PC-9 (cell line): Measurements from ENCODE around the gene DIP2C. TPM values are rescaled to one million over a fixed set of nuclear protein-coding genes. Genes with fewer than 3 reads are reported as not detected.

ENCODE experiments used
- BruUV-seq: library from RNA; stranded (reverse); fragments of 400-500 nt; replicated peaks from 2 replicates; lab custom pipeline; 2021; lab: Mats Ljungman, UMichigan
- CTCF ChIA-PET: fragments of 300-600 bp; sonication (Branson Sonifier 250); formaldehyde crosslinking; loops from one replicate; lab custom pipeline; 2022; ENCODE audit warnings: antibody characterized with exemption; lab: Charles Lee
- POLR2A ChIA-PET: fragments of 300-600 bp; sonication (Branson Sonifier 250); formaldehyde crosslinking; loops from one replicate; lab custom pipeline; 2022; ENCODE audit warnings: antibody characterized with exemption; ENCODE audit not compliant: unreplicated experiment; lab: Charles Lee
- DNase-seq, 2 experiments: peaks; one replicate each; pipeline versions ENCODE4 v3.0.0 to v3.0.0-alpha.2; 2015 to 2022; ENCODE audit warnings: mixed read lengths in 1 of 2
- H2AFZ ChIP-seq: fragments of 200-600 bp; sonication (generic); 2 replicates; pipeline ENCODE4 v1.8.1; 2017; ENCODE audit warnings: antibody characterized with exemption
- H3F3A ChIP-seq: fragments of 200-600 bp; sonication (generic); 2 replicates; pipeline ENCODE4 v1.8.1; 2017; ENCODE audit warnings: antibody characterized with exemption, mild to moderate bottlenecking, low read depth; ENCODE audit not compliant: insufficient read depth
- H3K27ac ChIP-seq: fragments of 200-600 bp; sonication (generic); 2 replicates; pipeline ENCODE4 v1.6.1; 2016; ENCODE audit warnings: mixed run types
- H3K27me3 ChIP-seq: fragments of 200-600 bp; sonication (generic); 2 replicates; pipeline ENCODE4 v1.6.1; 2016; ENCODE audit warnings: low read depth, mixed run types; ENCODE audit not compliant: insufficient read depth
- H3K36me3 ChIP-seq: fragments of 200-600 bp; sonication (generic); 2 replicates; pipeline ENCODE4 v1.6.1; 2016; ENCODE audit warnings: low read depth, mixed run types
- H3K4me1 ChIP-seq: fragments of 200-600 bp; sonication (generic); replicated peaks from 2 replicates; pipeline ENCODE4 v1.6.1; 2016; ENCODE audit warnings: mixed run types; ENCODE audit not compliant: insufficient read depth
- H3K4me2 ChIP-seq: fragments of 200-600 bp; sonication (generic); 2 replicates; pipeline ENCODE4 v1.6.1; 2017; ENCODE audit warnings: mixed run types
- H3K4me3 ChIP-seq: fragments of 200-600 bp; sonication (generic); 2 replicates; pipeline ENCODE4 v1.6.1; 2016; ENCODE audit warnings: mixed run types
- H3K79me2 ChIP-seq: fragments of 200-600 bp; sonication (generic); 2 replicates; pipeline ENCODE4 v1.6.1; 2017; ENCODE audit warnings: low read depth, mixed run types
- H3K9me2 ChIP-seq: fragments of 200-600 bp; sonication (generic); 2 replicates; pipeline ENCODE4 v1.8.1; 2017; ENCODE audit warnings: mild to moderate bottlenecking; ENCODE audit not compliant: insufficient read depth
- H3K9me3 ChIP-seq: fragments of 200-600 bp; sonication (generic); 2 replicates; pipeline ENCODE4 v1.8.1; 2016; ENCODE audit warnings: low read depth; ENCODE audit not compliant: insufficient read depth
- H4K20me1 ChIP-seq: fragments of 200-600 bp; sonication (generic); 2 replicates; pipeline ENCODE4 v1.8.1; 2017; ENCODE audit not compliant: insufficient read depth
- EZH2 ChIP-seq: fragments of 200-600 bp; sonication (generic); IDR thresholded peaks from 2 replicates; pipeline ENCODE4 v1.8.0; 2017; ENCODE audit warnings: antibody characterized with exemption, low read depth
- intact Hi-C: fragments of 100-400 bp; cut with micrococcal nuclease; formaldehyde crosslinking; loops from one replicate; pipeline ENCODE4 v1.10.0; 2022; ENCODE audit not compliant: unreplicated experiment
- total RNA-seq: library from RNA; stranded (reverse); gene quantifications from 2 replicates; pipeline ENCODE4 v1.2.3, GENCODE V29; 2021
- TF ChIP-seq, protein P1 (sequence below): fragments of 200-600 bp; sonication (generic); conservative IDR thresholded peaks from 2 replicates; pipeline ENCODE4 v1.6.1; 2017; ENCODE audit warnings: mixed run types, antibody characterized with exemption, mild to moderate bottlenecking, moderate library complexity

The DIP2C gene
- total RNA-seq, 1 experiment from 2014 or later: 0.83 TPM

DNA sequence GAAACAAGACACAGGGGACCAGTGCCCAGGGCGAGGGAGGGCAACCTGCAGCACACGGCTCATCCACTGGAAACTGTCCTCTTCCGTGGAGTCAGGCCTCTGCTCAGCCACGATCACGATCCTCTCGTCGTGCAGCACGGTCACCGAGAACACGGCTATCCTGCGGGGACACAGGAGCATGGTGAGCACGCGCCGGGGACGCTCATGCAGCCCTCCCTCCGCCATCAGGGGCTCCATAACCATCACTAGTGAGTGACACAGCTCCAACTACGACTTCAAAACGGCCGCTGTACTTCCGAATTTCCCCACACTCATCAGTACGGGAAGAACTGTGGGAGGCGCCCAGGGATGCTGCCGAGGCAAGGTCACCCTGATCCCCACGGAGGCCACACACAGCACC, 326.3 kb downstream of the DIP2C start:
- no peaks in the 10 kb centered on the region for H3K9me2 ChIP-seq
- no peaks in the 10 kb centered on the region for H4K20me1 ChIP-seq
- H3K4me2 ChIP-seq: no peak overlapping the region
- no peaks in the 10 kb centered on the region for H3K4me1 ChIP-seq
- H2AFZ ChIP-seq: no peak overlapping the region
- no peaks in the 10 kb centered on the region for H3K79me2 ChIP-seq
- H3K9me3 ChIP-seq: no peaks in the 10 kb centered on the region
- no TSS peak for BruUV-seq
- H3K27me3 ChIP-seq: peaks cover 70% of the 10 kb centered on the region
- CTCF ChIA-PET: no interaction called here
- no peak overlapping the region for H3K27ac ChIP-seq
- DNase-seq: no peak
- no peaks in the 10 kb centered on the region for H3K36me3 ChIP-seq
- intact Hi-C loops: no loop called here
- H3K4me3 ChIP-seq: no peak overlapping the region
- no peak for TF ChIP-seq EZH2
- TF ChIP-seq, protein P1, sequence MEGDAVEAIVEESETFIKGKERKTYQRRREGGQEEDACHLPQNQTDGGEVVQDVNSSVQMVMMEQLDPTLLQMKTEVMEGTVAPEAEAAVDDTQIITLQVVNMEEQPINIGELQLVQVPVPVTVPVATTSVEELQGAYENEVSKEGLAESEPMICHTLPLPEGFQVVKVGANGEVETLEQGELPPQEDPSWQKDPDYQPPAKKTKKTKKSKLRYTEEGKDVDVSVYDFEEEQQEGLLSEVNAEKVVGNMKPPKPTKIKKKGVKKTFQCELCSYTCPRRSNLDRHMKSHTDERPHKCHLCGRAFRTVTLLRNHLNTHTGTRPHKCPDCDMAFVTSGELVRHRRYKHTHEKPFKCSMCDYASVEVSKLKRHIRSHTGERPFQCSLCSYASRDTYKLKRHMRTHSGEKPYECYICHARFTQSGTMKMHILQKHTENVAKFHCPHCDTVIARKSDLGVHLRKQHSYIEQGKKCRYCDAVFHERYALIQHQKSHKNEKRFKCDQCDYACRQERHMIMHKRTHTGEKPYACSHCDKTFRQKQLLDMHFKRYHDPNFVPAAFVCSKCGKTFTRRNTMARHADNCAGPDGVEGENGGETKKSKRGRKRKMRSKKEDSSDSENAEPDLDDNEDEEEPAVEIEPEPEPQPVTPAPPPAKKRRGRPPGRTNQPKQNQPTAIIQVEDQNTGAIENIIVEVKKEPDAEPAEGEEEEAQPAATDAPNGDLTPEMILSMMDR: no peak
- no peaks in the 10 kb centered on the region for H3F3A ChIP-seq
- POLR2A ChIA-PET: interaction anchor here (0.6 kb wide), 1 partner anchor 35 kb away, joined by 7 read pairs; no protein-coding TSS in a partner anchor

DNA sequence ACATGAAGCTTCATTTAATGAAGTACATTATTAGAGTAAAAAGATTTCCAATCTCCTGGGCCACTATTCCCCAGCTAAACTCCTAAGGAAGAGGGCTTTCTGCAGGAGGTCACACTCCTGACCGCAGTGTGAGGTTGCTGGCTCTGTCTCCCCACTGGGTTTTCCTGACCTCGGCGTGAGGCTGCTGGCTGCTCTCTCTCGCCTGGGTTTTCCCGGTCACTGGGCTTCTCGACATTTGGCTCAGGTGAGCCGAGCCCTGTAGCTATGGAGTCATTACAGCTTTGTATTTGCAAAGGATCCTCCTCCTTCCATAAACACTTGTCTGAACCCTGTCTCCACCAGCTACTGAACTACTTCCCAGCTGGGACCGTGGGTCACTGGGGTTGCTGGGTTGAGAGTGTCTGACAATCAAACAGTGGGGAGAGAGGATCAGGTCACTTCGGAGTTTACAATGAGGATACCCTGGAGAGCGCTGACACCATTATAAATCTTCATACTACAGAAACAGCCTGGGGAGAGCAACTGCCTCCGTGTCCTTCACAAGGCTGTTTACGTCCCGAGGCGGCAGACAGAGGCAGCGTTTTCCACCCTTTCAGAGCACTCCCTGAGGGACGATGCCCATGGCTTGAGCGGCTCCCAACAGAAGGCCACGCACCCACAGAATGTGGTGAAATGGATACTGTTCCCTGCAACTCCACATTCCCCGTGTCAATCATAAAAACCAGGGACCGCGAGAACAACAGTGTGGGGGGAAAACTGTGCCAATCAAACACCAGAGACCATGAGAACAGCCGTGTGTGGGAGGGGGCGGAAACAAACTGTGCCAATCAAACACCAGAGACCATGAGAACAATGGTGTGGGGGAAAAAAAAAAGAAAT, 328.0 kb downstream of the DIP2C start:
- H3K4me3 ChIP-seq: no peak overlapping the region
- H3K4me2 ChIP-seq: no peak overlapping the region
- no peaks in the 10 kb centered on the region for H3F3A ChIP-seq
- H3K9me3 ChIP-seq: no peaks in the 10 kb centered on the region
- no peaks in the 10 kb centered on the region for H3K36me3 ChIP-seq
- H3K9me2 ChIP-seq: no peaks in the 10 kb centered on the region
- intact Hi-C loops: no loop called here
- H4K20me1 ChIP-seq: no peaks in the 10 kb centered on the region
- TF ChIP-seq, protein P1: no peak
- no peak for TF ChIP-seq EZH2
- no peak overlapping the region for H2AFZ ChIP-seq
- H3K4me1 ChIP-seq: no peaks in the 10 kb centered on the region
- DNase-seq: no peak
- ChIA-PET POLR2A (no interaction called here), CTCF (interaction anchor here (0.6 kb wide), 1 partner anchor 23 kb away, joined by 4 read pairs; no protein-coding TSS in a partner anchor)
- BruUV-seq: no TSS peak
- peaks cover 86% of the 10 kb centered on the region for H3K27me3 ChIP-seq
- no peak overlapping the region for H3K27ac ChIP-seq
- no peaks in the 10 kb centered on the region for H3K79me2 ChIP-seq

- CTCF ChIA-PET: interaction anchor here (0.6 kb wide), 1 partner anchor 22 kb away, joined by 4 read pairs; no protein-coding TSS in a partner anchor
- Histone ChIP-seq H3K4me2 (no peak overlapping the region), H3K27me3 (peaks cover 88% of the 10 kb centered on the region), H3K9me3 (no peaks in the 10 kb centered on the region), H3K79me2 (no peaks in the 10 kb centered on the region), H3F3A (no peaks in the 10 kb centered on the region), H3K36me3 (no peaks in the 10 kb centered on the region), H3K9me2 (no peaks in the 10 kb centered on the region), H3K4me1 (no peaks in the 10 kb centered on the region), H4K20me1 (no peaks in the 10 kb centered on the region), H3K27ac (no peak overlapping the region), H3K4me3 (no peak overlapping the region), H2AFZ (no peak overlapping the region)
- POLR2A ChIA-PET: no interaction called here
- DNase-seq: no peak
- no TSS peak for BruUV-seq
- TF ChIP-seq, protein P1: no peak
- TF ChIP-seq EZH2: no peak
- intact Hi-C loops: no loop called here
These were observed 328.8 kb downstream of the DIP2C start for GRCh38 chr10:360653-361052.
